T47D (cell line): ENCODE measurements around the gene KDM4C.
"Not testable (repeated sequence)": the region's sequence is repeated elsewhere in the genome, so short reads cannot be mapped to it uniquely, and the experiment has no call there.

Experiments used
- DNase-seq, 2 experiments: peaks; one replicate each; pipeline versions ENCODE4 v3.0.0 to v3.0.0-alpha.2; 2011 to 2012; ENCODE audit warnings: low read depth in 1 of 2, low spot score in 1 of 2
- JUND ChIP-seq: IDR thresholded peaks from 2 replicates; pipeline ENCODE4 v1.6.1; 2012; ENCODE audit warnings: low read depth
- in situ Hi-C: cut with HindIII; loops from 2 replicates; pipeline ENCODE4 v1.10.0; 2016; ENCODE audit warnings: low sequenced_read_pairs, low pct_unique_long_range_greater_than_20kb

Gene KDM4C

GRCh38 chr9:6757132-6757455 lies 679 bp upstream of the KDM4C start:
- in situ Hi-C loops, result no loop called here

GRCh38 chr9:6758248-6758497 lies 400 bp downstream of the KDM4C start:
- in situ Hi-C loops, result no loop called here
- no peak for DNase-seq
- no peak for TF ChIP-seq JUND

More at GRCh38 chr9:6757132-6757455, 679 bp upstream of the KDM4C start:
- TF ChIP-seq JUND, result no peak; the same call in 1 of the 2 replicates
- no peak for DNase-seq

GRCh38 chr9:6758498-6759184 lies 868 bp downstream of the KDM4C start:
- TF ChIP-seq JUND, result no peak
- in situ Hi-C loops, result no loop called here
- DNase-seq, result peak; percentile 2 to 46

- no peak for TF ChIP-seq JUND
- DNase-seq, result no peak
- in situ Hi-C loops, result no loop called here
Observed at GRCh38 chr9:6759185-6759977, 1.6 kb downstream of the KDM4C start.

GRCh38 chr9:6761306-6761705 lies 3.5 kb downstream of the KDM4C start:
- no peak for TF ChIP-seq JUND
- in situ Hi-C loops, result no loop called here
- no peak for DNase-seq

GRCh38 chr9:6763244-6763643 lies 5.5 kb downstream of the KDM4C start:
- in situ Hi-C loops, result no loop called here
- TF ChIP-seq JUND, result no peak
- DNase-seq, result no peak

- no peak for DNase-seq
- TF ChIP-seq JUND, result no peak
- in situ Hi-C loops, result no loop called here
Observed at GRCh38 chr9:6764011-6764410, 6.2 kb downstream of the KDM4C start.

GRCh38 chr9:6764523-6764922 lies 6.8 kb downstream of the KDM4C start:
- no peak for DNase-seq

GRCh38 chr9:6764950-6765349 lies 7.2 kb downstream of the KDM4C start:
- TF ChIP-seq JUND, result no peak
- in situ Hi-C loops, result no loop called here
- DNase-seq, result no peak

More at GRCh38 chr9:6764523-6764922, 6.8 kb downstream of the KDM4C start:
- no peak for TF ChIP-seq JUND
- in situ Hi-C loops, result no loop called here

GRCh38 chr9:6765396-6765795 lies 7.6 kb downstream of the KDM4C start:
- no peak for DNase-seq
- in situ Hi-C loops, result no loop called here
- no peak for TF ChIP-seq JUND

- TF ChIP-seq JUND, result no peak
- in situ Hi-C loops, result no loop called here
- DNase-seq, result no peak
Observed at GRCh38 chr9:6766606-6767005, 8.8 kb downstream of the KDM4C start.

- in situ Hi-C loops, DNase-seq: not testable (repeated sequence)
Observed at GRCh38 chr9:6768587-6768986, 10.8 kb downstream of the KDM4C start.

GRCh38 chr9:6771722-6772121 lies 13.9 kb downstream of the KDM4C start:
- TF ChIP-seq JUND, result no peak
- no peak for DNase-seq
- in situ Hi-C loops, result no loop called here
